GM18508 (cell line): Measurements from ENCODE around the gene GNL1.
"Not testable (repeated sequence)": the region's sequence is repeated elsewhere in the genome, so short reads cannot be mapped to it uniquely, and the experiment has no call there.

ENCODE experiments used
- ATAC-seq: cut with Tn5 transposase; IDR thresholded peaks from one replicate; pipeline ENCODE4 v1.9.1; 2021; ENCODE audit warnings: moderate number of reproducible peaks; ENCODE audit not compliant: insufficient read depth, unreplicated experiment

Gene GNL1

GRCh38 chr6:30533460-30534294 is 22.6 kb downstream of the GNL1 start:
- no peak for ATAC-seq

DNA sequence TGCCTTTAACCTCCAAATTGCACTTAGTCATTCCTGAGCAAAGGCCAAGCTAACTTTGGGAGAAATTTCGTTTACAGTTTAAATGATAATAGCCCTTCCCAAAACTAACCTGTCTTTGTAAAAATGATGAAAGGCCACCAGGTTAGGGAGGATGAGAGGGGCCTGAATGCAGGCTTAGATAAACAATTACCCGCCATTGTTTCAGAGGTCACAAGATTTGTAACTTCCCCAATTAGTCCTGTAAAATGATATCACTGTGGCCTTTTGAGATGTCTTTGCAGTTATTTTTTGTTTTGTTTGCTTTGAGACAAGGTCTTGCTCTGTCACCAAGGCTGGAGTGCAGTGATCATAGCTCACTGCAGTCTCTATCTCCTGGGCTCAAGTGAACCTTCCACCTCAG is 26.3 kb downstream of the GNL1 start:
- ATAC-seq, result no peak

DNA sequence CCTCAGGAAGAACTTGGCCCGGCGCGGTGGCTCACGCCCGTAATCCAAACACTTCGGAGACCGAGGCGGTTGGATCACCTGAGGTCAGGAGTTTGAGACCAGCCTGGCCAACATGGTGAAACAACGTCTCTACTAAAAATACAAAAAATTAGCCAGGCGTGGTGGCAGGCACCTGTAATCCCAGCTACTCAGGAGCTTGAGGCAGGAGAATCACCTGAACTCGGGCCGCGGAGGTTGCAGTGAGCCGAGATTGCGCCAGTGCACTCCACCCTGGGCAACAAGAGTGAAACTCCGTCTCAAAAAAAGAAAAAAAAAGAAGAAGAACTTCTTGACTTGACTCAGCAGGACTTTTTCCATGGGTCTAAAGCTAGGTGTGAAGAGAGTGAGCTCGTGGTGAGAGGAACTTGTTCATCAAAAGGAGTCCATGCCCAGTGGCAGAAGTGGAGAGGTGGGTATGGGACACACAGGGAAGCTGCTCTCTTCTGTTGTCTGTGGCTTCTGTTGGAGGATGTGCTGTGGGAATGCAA is 26.9 kb downstream of the GNL1 start:
- ATAC-seq, result peak; percentile 49

DNA sequence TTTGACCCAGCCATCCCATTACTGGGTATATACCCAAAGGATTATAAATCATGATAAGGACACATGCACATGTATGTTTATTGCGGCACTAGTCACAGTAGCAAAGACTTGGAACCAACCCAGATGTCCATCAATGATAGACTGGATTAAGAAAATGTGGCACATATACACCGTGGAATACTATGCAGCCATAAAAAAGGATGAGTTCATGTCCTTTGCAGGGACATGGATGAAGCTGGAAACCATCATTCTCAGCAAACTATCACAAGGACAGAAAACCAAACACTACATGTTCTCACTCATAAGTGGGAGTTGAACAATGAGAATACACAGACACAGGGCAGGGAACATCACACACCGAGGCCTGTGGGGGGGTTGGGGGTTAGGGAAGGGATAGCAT is 29.8 kb downstream of the GNL1 start:
- ATAC-seq, result not testable (repeated sequence)

DNA sequence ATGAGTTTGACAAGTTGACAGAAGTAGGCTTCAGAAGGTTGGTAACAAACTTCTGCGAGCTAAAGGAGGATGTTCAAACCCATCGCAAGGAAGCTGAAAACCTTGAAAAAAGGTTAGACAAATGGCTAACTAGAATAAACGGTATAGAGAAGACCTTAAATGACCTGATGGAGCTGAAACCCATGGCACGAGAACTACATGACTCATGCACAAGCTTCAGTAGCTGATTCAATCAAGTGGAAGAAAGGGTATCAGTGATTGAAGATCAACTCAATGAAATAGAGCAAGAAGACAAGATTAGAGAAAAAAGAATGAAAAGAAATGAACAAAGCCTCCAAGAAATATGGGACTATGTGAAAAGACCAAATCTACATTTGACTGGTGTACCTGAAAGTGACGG is 34.3 kb downstream of the GNL1 start:
- ATAC-seq, result not testable (repeated sequence)

DNA sequence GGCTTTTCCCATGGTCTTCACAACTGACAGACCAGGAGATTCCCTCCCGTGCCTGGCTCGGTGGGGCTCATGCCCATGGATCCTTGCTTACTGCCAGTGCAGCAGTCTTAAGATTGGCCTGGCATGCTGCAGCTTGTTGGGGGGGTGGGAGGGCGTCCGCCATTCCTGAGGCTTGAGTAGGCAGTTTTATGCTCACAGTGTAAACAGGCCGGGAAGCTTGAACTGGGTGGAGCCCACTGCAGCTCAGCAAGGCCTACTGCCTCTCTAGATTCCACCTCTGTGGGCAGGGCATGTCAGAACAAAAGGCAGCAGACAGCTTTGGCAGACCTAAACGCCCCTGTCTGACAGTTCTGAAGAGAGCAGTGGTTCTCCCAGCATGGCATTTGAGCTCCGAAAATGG is 35.2 kb downstream of the GNL1 start:
- ATAC-seq, result not testable (repeated sequence)

GRCh38 chr6:30520522-30520921 is 35.8 kb downstream of the GNL1 start:
- ATAC-seq, result no peak

DNA sequence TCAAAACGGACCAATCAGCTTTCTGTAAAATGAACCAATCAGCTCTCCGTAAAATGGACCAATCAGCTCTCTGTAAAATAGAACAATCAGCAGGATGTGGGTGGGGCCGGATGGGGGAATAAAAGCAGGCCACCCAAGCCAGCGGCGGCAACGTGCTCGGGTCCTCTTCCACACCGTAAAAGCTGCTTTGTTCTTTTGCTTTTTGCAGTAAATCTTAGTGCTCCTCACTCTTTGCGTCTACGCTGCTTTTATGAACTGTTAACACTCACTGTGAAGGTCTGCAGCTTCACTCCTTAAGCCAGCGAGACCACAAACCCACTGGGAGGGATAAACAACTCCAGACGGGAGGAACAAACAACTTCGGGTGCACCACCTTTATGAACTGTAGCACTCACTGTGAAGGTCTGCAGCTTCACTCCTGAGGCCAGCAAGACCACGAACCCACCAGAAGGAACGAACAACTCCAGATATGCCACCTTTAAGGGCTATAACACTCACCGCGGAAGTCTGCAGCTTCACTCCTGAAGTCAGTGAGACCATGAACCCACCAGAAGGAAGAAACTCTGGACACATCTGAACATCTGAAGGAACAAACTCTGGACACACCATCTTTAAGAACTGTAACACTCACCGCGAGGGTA is 37.7 kb downstream of the GNL1 start:
- not testable (repeated sequence) for ATAC-seq

DNA sequence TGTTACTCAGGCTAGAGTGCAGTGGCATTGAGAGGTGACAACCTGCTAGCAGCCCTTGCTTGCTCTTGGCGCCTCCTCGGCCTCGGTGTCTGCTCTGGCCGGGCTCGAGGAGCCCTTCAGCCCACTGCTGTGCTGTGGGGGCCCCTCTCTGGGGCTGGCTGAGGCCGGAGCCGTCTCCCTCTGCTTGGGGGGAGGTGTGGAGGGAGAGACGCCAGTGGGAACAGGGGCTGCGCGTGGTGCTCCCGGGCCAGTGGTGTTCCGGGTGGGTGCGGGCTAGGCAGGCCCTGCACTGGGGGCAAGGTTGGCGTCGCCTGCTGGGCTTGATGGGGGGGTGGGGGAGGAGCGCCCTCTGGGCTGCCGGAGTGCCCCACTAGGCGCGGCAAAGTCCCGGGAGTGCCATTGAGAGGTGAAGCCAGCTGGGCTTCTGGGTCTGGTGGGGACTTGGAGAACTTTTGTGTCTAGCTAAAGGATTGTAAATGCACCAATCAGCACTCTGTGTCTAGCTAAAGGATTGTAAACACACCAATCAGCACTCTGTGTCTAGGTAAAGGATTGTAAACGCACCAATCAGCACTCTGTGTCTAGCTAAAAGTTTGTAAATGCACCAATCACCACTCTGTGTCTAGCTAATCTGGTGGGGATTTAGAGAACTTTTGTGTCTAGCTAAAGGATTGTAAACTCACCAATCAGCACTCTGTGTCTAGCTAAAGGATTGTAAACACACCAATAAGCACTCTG is 38.4 kb downstream of the GNL1 start:
- ATAC-seq, result not testable (repeated sequence)

DNA sequence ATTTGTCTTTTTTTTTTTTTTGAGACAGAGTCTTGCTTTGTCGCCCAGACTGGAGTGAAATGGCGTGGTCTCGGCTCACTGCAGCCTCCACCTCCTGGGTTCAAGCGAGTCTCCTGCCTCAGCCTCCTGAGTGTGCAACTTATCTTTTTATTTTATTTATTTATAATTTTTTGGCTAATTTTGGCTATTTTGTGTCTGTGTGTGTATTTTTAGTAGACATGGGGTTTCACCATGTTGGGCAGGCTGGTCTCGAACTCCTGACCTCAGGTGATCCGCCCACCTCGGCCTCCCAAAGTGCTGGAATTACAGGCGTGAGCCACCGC is 39.6 kb downstream of the GNL1 start:
- ATAC-seq, result not testable (repeated sequence)

DNA sequence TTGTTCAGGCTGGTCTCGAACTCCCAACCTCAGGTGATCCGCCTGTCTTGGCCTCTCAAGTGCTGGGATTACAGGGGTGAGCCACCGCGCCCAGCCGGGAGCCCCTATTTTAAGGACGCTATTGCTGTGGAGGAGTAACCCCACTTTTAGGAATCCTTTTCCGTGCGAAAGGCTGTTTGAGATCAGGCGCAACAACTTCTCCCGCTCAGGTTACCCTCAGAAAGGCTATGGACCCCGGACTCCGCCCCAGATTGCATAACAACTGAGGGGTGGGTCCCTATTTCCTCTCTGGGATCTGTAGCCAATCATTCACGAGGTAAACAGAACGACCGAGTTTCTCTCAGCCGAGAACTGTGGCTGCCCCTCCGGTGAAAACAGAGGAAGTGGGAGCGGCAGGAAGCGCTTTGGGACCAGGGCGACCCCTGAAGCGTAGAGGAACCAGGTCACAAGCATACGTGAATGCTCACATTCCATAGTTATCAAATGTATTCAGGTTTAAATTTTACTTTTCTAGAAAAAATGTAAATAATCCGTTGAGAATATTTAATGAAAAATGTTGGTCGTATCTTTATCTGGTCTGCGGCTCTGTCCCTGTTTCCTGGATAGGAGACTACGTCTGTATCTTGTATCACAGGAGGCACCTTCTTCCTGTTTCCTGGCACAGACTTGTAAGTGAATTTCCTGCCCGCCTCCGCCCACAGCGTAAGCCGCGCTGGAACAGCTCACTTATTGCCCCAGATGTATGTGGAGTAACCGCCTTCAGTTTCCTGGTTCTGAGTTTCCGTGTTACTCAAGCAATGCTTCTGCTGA is 40.1 kb downstream of the GNL1 start:
- no peak for ATAC-seq

- no peak for ATAC-seq
These were observed 41.2 kb downstream of the GNL1 start for GRCh38 chr6:30515106-30515505.

DNA sequence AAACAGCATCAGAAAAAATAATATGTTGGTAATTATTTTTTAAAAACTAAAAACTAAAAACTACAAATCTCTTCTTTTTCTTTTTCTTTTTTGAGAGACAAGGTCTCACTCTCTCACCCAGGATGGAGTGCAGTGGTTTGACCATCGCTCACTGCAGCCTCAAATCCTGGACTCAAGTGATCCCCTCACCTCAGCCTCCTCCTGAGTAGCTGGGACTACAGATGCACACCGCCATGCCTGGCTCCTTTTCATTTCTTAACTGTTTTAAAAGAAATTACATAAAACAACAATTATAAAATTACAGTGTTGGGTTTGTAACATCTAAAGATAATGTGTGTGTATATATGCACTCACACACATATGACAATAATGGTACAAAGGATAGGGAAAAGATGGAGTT is 42.8 kb downstream of the GNL1 start:
- no peak for ATAC-seq

DNA sequence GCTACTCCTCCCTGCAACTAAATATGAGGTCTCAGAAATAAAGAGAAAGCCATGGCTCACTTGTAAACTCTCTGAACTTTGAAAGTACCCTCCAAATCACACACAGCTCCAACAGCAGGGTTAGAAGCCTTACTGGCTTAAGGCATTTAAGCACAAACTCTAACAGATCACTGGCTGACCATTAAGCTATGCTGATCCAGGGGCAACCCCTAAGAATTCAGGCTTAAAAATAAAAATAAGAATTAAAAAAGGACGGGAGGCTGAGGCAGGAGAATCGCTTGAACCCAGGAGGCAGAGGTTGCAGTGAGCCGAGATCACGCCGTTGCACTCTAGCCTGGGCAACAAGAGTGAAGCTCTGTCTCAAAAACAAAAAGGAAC is 45.1 kb downstream of the GNL1 start:
- ATAC-seq, result no peak

DNA sequence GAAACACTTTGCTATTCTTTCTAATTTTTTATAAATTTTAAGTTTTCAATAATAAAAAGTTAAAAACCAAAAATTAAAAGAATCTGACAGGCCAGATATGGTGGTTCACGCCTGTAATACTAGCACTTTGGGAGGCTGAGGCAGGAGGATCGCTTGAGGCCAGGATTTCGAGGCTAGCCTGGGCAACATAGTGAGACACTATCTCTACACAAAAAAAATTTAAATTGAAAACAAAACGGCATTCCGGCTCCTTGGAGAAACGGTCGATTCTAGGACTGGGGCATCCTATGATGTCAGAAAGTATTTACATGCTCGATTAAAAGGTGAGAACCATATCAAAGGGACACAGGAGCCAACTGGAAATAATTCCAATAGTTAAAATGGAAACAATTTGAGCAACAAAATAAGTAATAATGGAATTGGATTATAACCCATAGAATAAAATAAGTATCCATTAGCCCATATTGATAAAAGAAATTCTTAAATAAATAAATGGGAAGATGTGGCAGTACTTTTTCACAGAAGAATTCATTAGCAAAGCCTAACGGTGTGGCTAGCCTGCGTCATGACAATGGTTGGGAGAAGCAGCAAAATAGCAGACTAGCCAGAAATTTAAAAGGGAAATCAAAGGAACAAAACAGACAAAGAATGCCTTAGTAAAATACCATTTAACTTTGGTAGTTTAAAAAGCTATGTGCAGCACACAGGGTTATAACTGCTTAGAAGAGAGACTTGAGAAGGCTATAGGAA is 45.7 kb downstream of the GNL1 start:
- no peak for ATAC-seq

- no peak for ATAC-seq
These were observed 47.2 kb downstream of the GNL1 start for GRCh38 chr6:30508890-30509736.

- no peak for ATAC-seq
These were observed 48.2 kb downstream of the GNL1 start for GRCh38 chr6:30507849-30508827.
